Mononuclear cell (primary cell): ENCODE measurements around the gene CD4. TPM values are rescaled to one million over a fixed set of nuclear protein-coding genes. Genes with fewer than 3 reads are reported as not detected.

Source experiments
- H3K27me3 ChIP-seq: 2 replicates; pipeline ENCODE4 v1.6.0; 2011; ENCODE audit warnings: low read length, control low read depth; ENCODE audit not compliant: insufficient read depth
- H3K4me1 ChIP-seq: 2 replicates; pipeline ENCODE4 v1.5.1; 2011; ENCODE audit warnings: mild to moderate bottlenecking, low read length, control low read depth; ENCODE audit not compliant: insufficient read depth
- H3K4me3 ChIP-seq: 2 replicates; pipeline ENCODE4 v1.5.1; 2011; ENCODE audit warnings: mild to moderate bottlenecking, low read length, moderate library complexity
- H3K9me3 ChIP-seq: 2 replicates; pipeline ENCODE4 v1.5.1; 2011; ENCODE audit warnings: low read depth, mild to moderate bottlenecking, control low read depth, low read length
- total RNA-seq: library from RNA; depleted of rRNA; stranded (reverse); fragments of >200 nt; gene quantifications from one replicate; pipeline ENCODE4 v1.2.3, GENCODE V29; 2012

CD4 gene
- total RNA-seq, 1 donor = 94.3 TPM

DNA sequence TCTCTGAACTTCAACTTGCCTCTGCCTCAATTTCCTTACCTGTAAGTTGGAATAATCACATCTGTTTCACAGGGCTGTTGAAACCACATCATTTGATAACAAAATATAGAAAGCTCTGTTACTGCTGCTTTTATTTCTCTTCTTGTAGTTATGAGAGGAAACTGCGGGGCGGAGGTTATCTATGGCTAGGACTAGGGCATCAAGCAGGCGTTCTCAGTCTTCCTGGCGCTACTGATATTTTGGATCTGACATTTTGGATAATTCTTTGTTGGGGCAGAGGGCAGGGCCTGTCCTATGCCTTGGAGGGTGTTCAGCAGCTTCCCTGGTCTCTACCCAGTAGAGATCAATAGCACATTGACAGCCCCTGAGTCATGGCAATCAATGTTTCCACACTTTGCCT, 42.8 kb downstream of the CD4 start:
- peaks cover 25% of the 10 kb centered on the region for H3K27me3 ChIP-seq
- H3K4me1 ChIP-seq = peaks cover 23% of the 10 kb centered on the region
- H3K9me3 ChIP-seq = no peaks in the 10 kb centered on the region
- H3K4me3 ChIP-seq = no peak overlapping the region

DNA sequence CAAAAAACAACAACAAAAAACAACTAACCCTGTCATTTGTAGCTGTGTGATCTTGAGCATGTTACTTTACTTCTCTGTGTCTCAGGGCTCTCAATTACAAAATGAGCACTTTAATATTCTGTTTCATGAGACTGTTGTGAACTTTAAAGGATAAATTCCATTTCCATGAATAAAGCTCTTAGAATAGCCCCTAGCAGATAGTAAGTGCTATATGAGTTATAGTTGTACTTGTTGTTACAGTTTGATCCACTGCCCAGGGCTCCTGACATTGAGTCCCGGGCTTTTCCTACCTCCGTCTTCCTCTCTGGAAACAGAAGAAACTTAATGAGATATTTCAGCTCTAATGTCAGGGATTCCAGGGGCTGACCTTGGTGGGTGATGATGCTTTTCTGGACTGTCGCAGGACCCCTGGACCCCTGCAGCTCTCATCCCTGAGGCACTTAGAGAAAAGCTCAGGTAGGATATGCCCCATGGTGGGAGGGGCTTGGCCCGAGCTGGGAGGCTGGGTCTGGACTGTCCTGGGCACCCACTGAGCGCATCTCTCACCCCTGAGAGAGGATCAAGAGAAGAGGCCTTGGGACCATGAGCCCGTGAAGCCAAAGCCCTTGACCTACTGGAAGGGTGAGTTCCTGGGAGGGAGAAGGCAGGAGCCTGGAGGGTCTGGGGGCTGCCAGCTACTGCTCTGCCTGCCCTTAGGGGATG, 44.0 kb downstream of the CD4 start:
- H3K4me1 ChIP-seq = peaks cover 16% of the 10 kb centered on the region
- H3K9me3 ChIP-seq = no peaks in the 10 kb centered on the region
- peaks cover 18% of the 10 kb centered on the region for H3K27me3 ChIP-seq
- no peak overlapping the region for H3K4me3 ChIP-seq

DNA sequence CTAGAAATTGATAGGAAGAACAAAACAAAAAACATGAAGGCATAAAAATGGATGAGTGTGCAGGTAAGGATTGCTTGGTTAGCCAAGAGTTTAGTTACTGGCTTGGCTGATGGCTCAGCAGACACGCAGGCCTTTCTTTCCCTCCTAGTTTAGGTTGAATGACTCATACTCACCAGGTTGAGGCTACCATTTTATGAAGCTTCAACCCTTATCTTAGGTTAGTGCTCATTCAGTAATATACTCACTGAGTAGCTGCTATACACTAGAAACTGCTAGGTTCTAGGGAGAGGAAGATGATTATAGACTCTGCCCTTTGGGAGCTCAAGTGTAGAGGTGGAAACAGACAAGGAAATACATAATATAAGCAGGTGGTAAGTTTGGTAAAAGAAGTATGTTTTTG, 44.9 kb downstream of the CD4 start:
- H3K27me3 ChIP-seq = peaks cover 13% of the 10 kb centered on the region
- no peak overlapping the region for H3K4me3 ChIP-seq
- H3K4me1 ChIP-seq = peaks cover 7% of the 10 kb centered on the region
- no peaks in the 10 kb centered on the region for H3K9me3 ChIP-seq

DNA sequence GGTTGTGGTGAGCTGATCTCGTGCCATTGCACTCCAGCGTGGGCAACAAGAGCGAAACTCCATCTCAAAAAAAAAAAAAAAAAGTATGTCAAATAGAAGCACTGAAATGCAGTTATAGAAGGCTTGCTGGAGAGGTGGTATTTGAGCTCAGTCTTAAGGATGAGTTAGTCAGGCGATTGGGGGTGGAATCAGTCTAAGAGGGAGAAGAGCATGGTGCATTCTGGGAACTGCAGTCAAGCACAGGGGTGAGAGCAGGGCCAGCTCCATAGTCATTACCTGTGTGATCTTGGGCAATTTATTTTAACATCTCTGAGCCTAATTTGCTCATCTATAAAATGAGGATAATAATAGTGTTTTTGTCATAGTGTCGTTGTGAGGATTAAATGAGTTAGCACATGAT, 45.5 kb downstream of the CD4 start:
- Histone ChIP-seq H3K27me3 (peaks cover 7% of the 10 kb centered on the region), H3K4me1 (peaks cover 4% of the 10 kb centered on the region), H3K9me3 (no peaks in the 10 kb centered on the region), H3K4me3 (no peak overlapping the region)

DNA sequence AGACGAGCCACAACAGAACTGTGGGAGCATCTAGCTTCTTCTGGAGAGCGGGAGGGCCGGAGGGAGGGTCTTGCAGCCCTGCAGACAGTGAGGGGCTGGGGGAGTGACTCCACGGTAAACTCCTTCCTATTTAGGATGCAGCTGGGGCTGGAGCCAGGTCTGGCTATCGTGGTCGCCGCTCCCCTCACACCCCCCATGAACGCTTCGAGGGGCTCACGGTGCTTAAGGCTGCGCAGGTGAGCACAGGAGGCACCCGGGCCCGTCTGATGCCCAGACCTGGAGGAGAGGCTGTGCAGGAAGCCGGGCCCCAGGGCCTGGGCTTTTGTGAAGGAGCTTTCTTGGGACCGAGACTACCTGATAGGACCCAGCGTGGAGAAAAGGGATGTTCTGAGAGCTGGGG, 47.5 kb downstream of the CD4 start:
- Histone ChIP-seq H3K4me3 (no peak overlapping the region), H3K27me3 (no peaks in the 10 kb centered on the region), H3K9me3 (no peaks in the 10 kb centered on the region), H3K4me1 (peaks cover 4% of the 10 kb centered on the region)

DNA sequence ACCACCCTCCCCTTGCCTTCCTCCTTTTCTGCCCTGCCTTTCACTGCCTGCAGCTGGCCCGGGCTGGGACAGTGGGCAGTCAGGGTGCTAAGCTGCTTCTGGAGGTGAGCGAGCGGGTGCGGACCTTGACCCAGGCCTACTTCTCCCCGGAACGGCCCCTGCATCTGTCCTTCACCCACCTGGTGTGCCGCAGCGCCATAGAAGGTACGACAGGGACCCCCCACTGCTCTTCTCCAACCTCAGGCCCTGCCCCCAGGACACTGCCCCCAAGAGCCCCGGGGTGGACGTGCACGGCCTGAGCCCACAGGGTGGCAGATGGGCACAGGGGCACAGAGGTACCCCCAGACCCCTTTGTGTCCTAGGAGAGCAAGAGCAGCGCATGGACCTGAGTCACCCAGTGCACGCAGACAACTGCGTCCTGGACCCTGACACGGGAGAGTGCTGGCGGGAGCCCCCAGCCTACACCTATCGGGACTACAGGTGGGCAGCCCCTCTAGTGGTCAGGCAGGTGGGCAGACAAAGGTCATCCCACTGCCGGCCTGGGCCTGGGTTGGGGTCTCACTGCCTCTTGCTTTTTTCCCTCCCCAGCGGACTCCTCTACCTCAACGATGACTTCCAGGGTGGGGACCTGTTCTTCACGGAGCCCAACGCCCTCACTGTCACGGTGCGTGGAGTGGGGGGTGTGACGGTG, 48.2 kb downstream of the CD4 start:
- Histone ChIP-seq H3K4me3 (no peak overlapping the region), H3K4me1 (peaks cover 4% of the 10 kb centered on the region), H3K27me3 (no peaks in the 10 kb centered on the region), H3K9me3 (no peaks in the 10 kb centered on the region)

DNA sequence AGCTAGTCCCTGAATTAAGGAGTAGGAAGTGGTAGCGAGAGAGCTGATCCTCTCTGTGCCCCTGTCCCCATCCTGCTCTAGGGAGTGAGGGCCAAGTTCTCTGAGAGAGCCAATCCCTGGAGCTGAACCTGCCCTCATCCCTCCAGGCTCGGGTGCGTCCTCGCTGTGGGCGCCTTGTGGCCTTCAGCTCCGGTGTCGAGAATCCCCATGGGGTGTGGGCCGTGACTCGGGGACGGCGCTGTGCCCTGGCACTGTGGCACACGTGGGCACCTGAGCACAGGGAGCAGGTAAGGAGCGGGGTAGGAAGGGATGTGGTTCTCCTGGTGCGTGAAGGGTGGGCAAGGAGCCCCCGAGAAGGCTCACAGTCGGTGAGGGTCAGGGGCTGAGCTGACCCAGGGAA, 49.5 kb downstream of the CD4 start:
- Histone ChIP-seq H3K27me3 (no peaks in the 10 kb centered on the region), H3K4me3 (no peak overlapping the region), H3K9me3 (no peaks in the 10 kb centered on the region), H3K4me1 (peaks cover 4% of the 10 kb centered on the region)

DNA sequence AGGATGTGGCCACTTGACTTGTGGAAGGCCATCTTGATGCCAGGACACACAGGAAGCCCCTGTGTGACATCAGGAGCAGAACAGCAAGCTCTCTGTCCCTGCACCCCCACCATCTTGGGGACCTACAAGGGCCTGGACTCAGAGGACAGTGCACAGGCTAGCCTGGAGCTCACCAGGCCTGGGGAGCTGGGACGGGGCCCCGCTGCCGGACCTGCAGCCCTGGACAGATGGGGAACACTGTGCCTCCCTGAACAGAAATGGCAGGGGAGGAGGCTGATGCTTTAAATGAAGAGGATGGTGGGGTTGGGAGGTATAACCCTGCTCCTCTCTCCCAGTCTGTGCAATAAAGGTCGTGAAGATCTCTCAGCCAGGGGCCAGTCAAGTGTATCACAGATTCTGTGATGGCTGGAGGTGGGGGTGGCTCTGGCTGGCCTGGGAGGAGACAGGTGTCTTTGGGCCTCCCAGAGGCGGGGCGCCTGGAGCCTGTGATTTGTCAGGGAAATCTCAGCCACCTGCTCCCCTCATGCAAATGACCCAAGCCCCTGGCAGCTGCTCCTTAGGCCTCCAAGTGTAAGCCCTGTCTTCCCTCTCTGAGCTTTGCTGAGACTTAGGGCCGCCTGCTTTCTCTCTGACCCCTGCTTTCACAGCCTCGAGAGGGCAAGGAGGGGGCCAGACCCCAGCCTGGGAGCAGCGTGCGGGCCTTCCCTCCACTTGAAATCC, 50.3 kb downstream of the CD4 start:
- Histone ChIP-seq H3K4me1 (peaks cover 4% of the 10 kb centered on the region), H3K9me3 (no peaks in the 10 kb centered on the region), H3K4me3 (no peak overlapping the region), H3K27me3 (no peaks in the 10 kb centered on the region)

DNA sequence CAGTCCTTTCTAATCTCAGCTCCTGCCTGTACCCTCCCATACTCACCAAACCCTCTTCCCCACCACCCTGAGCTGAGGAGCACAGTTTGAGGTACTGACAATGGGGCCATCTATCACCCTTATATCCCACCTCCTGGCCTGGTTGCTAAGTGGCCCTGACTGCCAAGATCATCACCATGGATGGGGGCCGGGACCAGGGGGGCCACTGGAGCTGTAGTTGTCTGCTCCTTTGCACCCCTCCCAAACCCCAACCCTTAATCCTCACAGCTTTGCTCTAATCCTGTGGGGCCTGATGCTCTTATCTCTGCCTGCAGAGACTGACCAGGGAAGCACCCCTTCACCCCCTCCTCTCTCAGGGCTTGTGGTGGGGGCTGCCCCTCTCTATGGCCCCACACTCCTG, 51.0 kb downstream of the CD4 start:
- peaks cover 4% of the 10 kb centered on the region for H3K4me1 ChIP-seq
- no peak overlapping the region for H3K4me3 ChIP-seq

DNA sequence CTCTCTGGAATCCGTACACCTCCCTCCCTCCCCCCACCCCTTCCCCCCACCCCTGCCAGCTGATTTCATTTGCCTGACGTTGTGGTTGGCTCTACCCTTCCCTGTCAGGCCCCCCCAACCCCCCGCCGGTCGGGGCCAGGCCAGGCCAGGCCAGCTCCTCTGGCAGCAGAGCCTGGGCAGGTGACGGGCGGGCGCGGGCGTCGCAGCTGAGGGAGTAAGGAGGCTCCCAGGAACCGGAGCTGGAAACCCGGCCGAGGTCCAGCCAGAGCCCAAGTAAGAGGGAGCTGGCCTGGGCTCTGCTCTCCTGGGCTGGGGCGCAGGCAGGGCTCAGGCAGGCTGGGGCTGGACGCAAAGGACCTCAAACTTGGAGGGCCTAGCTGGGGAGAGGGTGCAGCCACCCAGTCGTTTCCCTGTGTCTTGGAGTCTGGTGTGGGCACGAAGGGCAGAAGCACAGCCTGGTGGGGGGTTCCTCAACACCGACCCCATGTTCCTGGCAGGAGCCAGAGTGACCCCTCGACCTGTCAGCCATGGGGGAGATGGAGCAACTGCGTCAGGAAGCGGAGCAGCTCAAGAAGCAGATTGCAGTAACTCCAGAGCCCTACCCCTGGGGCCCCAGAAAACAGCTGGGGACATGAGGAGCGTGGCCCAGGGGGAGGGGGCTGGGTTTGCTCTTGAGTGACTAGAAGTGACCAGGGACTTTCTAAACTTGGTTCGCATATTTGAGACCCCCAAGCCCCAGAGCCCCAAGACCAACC, 51.6 kb downstream of the CD4 start, which contains the start of gene GNB3:
TSS of gene GNB3 (plus strand) at position 165 of the 755 bp plus-strand sequence. CDS start at position 528, 363 bp downstream.
- Histone ChIP-seq H3K27me3 (no peaks in the 10 kb centered on the region), H3K4me1 (peaks cover under 1% of the 10 kb centered on the region), H3K4me3 (no peak within 1 kb of the TSS), H3K9me3 (no peaks in the 10 kb centered on the region)

More for the DNA sequence above, 51.0 kb downstream of the CD4 start:
- Histone ChIP-seq H3K27me3 (no peaks in the 10 kb centered on the region), H3K9me3 (no peaks in the 10 kb centered on the region)

DNA sequence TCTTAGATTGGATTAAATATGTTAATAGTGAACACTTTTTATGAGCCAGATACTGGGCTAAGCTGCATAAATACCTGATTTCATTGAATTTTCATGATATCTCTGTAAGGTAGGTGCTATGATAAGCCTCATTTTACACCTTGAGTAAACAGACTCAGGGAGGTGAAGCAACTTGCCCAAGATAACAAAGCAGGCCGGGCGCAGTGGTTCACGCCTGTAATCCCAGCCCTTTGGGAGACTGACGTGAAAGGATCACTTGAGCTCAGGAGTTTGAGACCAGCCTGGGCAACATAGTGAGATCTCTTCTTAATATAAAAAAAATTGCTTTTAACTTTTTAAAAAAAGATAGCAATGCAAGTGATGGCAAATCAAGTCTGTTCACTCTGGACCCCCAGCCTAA, 52.7 kb downstream of the CD4 start:
- Histone ChIP-seq H3K4me3 (no peak overlapping the region), H3K27me3 (no peaks in the 10 kb centered on the region)

DNA sequence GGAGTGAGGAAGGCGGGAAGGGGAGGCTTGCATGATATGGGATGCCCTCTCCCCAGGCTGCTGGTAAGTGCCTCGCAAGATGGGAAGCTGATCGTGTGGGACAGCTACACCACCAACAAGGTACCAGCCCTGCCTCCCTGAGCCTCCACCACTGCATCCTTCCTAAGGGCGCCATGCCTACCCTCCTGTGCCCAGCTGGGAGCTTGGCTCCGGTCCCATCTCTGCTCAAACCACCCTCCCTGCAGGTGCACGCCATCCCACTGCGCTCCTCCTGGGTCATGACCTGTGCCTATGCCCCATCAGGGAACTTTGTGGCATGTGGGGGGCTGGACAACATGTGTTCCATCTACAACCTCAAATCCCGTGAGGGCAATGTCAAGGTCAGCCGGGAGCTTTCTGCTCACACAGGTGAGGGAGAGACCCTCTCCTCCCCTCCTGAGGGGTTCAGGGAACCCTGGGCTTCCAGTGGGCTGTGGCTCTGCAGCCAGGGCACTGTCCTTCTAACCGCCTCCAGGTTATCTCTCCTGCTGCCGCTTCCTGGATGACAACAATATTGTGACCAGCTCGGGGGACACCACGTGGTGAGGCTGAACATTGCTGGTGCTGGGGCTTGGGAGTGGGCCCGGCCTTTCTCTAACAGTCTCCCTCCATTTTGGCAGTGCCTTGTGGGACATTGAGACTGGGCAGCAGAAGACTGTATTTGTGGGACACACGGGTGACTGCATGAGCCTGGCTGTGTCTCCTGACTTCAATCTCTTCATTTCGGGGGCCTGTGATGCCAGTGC, 54.0 kb downstream of the CD4 start:
- Histone ChIP-seq H3K9me3 (no peaks in the 10 kb centered on the region), H3K4me1 (no peaks in the 10 kb centered on the region), H3K4me3 (no peak overlapping the region), H3K27me3 (no peaks in the 10 kb centered on the region)

More for the DNA sequence above, 52.7 kb downstream of the CD4 start:
- H3K9me3 ChIP-seq = no peaks in the 10 kb centered on the region
- no peaks in the 10 kb centered on the region for H3K4me1 ChIP-seq

DNA sequence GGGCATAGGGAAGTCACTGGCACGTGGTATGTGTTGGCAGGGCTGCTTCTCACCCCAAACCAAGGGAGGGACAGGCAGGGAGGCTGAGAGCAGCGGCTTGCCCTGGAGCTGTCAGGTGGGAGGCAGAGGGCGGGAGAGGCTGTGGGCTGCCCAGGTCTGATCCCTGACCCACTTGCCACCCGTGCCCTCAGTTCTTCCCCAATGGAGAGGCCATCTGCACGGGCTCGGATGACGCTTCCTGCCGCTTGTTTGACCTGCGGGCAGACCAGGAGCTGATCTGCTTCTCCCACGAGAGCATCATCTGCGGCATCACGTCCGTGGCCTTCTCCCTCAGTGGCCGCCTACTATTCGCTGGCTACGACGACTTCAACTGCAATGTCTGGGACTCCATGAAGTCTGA, 56.1 kb downstream of the CD4 start:
- H3K4me1 ChIP-seq = peaks cover 12% of the 10 kb centered on the region
- H3K4me3 ChIP-seq = no peak overlapping the region
- H3K9me3 ChIP-seq = no peaks in the 10 kb centered on the region

DNA sequence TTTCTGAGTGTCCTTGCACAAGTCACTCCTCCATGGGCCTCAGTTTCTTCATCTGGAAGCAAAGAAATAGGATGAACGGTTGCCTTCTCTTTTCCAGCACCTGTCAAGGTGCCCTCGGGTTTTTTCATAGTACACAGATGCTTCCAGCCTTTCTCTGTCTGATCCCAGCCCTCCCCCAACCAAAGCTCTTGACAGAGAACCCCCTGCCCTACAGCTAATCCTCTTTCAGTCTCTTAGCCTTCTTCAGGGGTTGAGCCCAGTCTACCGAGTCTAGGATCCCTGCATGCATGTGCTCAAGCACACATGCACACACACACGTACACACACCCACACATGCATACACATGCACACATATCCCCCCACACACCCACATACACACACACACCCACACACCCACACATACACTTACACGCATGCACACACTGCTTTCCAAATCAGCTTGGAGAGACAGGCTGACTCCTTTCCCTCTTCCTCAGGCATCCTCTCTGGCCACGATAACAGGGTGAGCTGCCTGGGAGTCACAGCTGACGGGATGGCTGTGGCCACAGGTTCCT, 57.1 kb downstream of the CD4 start:
- peaks cover 20% of the 10 kb centered on the region for H3K4me1 ChIP-seq
- no peaks in the 10 kb centered on the region for H3K9me3 ChIP-seq
- H3K27me3 ChIP-seq = no peaks in the 10 kb centered on the region
- no peak overlapping the region for H3K4me3 ChIP-seq

More for the DNA sequence above, 56.1 kb downstream of the CD4 start:
- no peaks in the 10 kb centered on the region for H3K27me3 ChIP-seq
